GM21423 (cell line): ENCODE data around the gene ARHGAP26.
A peak's percentile ranks its signal among the peaks of the same experiment; 100 is the strongest.

Experiments
- ATAC-seq: cut with Tn5 transposase; IDR thresholded peaks from one replicate; pipeline ENCODE4 v1.9.1; 2021; ENCODE audit warnings: mild to moderate bottlenecking, moderate library complexity; ENCODE audit not compliant: unreplicated experiment

ARHGAP26 gene

DNA sequence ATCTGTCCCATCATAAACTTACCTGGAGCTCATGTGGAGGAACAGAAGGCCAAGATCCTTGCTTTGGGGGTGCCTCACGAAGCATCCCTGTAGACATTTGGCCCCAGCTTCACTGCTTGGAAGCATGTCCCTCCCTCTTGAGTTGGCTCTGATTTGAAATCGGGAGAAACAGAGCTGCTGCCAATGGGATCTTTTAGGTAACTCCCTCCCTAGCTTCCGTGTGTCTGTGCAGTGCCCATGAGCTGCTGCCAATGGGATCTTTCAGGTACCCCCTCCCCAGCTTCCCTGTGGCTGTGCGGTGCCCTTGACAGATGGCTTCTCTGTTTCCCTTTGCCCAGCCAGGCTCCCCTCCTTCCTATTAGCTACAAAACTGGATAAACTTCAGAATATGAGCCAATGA is 455.3 kb downstream of the ARHGAP26 start:
- no peak for ATAC-seq

DNA sequence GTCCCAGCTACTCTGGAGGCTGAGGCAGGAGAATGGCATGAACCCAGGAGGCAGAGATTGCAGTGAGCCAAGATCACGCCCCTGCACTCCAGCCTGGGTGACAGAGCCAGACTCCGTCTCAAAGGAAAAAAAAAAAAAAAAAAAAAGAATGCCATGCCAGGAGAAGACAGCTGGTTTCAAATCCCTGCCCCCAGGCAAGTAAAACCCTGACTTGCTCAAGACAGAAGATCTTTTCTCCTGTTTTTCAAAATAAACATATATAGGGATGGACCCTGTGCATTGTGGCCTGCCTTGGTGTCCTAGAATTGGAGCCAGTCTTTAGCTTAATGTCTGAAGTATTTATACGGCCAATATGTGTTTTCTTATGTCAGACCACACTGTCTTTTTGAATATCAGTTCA is 456.2 kb downstream of the ARHGAP26 start:
- no peak for ATAC-seq

DNA sequence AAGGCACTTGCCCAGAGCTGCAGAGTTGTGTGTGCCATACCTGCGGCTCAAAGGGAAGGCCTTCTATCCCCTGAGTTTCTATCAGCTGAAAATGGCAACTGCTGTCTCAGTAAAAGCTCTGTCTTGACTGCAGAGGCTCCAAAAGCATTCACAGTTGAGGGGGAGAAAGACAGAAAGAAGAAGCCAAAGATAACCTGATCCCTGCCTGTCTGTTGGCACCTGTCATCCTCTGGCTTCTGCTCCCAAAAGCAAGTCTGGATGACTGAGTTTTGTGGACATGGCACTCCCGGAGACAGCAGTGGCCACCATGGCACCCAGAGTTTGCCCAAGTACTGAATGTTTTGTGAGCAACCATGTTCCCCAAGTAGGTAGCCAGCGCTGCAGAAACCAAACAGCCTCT is 456.7 kb downstream of the ARHGAP26 start:
- ATAC-seq = no peak

DNA sequence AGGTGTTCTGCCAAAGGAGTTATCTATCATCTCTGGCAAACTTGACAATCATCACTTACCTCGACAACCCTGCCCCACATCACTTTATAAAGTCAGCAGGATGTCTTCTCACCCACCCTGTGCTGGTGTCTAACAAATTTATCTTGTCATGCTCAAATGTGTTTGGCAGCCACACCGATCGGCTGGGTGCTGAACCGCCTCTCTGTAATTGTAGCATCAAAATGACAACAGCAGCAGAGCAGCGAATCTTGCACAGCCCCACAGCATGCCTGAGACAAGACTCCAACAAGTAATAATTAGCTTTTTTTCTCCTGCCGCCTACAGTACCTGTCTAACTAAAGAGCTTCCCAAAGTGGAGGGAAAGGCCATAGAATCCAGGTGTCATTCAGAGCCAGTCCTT is 457.1 kb downstream of the ARHGAP26 start:
- no peak for ATAC-seq

DNA sequence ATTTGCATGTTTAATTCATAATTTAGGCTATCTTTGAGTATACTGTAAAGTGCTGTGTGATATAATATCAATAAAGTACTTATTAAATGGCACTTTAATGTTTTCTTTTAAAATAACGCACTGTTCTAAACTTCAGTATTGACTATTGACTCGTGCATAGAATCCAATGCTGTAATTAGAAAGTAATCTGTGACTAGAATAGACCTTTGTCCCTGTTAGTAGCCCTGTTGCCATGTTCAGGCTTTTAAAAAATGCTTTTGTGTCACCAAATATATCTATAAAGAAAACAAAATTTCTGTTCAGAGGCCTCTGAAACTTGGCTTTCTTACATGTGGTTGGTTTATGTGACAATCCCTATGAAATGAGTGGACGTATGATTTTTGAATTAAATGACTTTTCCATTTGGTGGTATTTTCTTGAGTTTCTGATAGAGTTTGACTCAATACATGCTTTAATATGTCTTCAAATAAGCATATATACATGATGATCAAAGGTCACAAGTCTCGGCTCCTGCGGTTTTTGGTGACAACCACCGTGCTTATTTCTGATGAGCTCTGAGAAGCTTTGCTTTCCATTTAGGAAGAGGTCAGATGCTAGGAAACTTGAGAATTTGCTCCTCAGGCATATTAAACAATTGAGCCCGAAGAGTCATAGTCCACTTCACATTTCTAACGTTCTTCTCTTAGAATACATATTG is 458.6 kb downstream of the ARHGAP26 start:
- ATAC-seq = no peak

DNA sequence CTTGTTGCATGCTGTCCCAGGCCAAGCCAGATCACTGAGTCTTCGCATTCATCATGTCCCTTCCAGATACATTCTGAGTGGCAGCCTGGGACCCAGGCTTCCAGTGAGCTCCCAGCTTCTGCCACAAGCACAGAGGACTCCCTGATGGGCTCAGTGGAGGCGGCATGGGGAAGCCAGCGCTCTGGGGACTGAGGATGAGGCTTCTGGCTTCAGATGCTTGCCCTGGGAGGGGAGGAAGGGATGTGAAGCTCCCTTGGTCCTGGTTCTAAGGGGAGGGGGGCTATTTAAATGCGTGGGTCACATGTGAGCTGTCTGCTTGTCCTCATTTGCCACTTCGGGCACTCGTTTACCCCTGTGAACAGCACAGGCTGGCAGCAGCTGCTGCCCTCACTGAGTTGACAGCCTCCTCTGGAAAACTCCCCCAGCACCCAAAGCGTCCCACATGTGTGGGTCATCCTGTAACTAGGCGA is 459.3 kb downstream of the ARHGAP26 start:
- ATAC-seq = peak; percentile 31

DNA sequence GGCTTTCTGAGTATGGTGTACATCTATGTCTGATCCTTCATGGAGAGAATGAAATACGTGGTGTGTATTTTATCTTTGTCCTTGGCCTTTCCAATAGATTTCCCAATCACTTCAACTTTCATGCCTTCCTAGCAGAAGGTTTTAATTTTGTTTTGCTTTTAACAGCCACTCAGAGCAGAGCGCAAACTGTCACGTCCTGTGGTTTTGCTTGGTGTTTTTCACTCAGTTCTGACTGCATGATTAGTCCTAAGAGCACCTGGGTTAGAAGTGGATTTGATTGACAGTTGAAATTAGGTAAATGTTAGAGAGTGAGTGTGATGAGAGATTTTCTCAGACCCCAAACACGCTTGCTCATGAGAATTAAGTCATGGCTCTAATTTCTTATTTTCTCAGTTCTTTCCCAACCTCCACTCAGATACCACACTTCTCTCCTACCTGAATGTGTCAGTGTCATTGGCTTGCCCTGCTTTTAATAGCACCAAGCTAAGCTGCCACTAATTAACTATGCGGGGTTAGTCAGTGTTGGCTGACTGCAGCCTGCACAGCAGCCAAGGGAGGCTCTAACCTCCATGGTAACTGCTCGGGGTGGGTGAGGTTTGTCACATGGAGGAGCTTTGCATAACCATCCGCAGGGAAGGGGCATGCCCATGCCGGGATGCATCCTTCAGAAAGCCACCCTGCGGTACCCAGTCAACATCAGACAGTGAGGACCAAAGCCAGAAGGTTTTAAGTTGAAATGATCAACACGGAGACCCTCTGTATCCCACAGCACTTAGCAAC is 459.9 kb downstream of the ARHGAP26 start:
- ATAC-seq = peak; percentile 84

DNA sequence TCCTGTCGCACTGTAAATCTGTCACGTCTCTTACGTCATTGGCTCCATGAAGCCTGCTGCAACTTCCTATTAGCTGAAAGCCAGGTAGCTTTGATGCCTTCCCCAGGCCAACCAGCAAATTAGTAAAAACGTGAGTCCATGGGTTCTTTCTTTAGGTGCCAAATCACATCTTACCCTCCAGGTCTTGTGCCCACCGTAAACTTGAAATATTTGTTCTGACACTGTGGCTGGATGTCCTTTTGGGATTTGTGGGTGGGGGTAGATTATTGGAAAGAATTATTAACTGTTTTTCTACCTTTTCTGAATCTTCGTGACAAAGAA is 460.5 kb downstream of the ARHGAP26 start:
- no peak for ATAC-seq

DNA sequence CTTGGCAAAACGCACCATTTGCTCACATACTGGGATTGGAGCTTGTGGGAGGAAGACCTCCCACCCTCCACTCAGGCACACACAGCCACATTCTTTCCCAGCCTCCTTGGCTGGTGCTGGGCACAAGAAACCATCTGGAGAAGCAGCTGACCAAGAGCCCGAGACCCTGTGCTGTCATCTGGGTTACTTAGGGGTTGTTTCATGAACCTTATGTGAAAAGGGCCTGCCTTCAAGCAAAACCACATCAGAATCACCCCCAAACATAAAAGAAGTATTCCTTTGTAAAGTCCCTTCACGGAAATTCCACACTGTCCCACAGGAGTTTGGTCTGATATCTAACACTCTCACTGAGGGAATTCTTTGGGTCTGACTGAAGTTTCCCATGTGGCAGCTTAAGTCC is 461.2 kb downstream of the ARHGAP26 start:
- no peak for ATAC-seq

DNA sequence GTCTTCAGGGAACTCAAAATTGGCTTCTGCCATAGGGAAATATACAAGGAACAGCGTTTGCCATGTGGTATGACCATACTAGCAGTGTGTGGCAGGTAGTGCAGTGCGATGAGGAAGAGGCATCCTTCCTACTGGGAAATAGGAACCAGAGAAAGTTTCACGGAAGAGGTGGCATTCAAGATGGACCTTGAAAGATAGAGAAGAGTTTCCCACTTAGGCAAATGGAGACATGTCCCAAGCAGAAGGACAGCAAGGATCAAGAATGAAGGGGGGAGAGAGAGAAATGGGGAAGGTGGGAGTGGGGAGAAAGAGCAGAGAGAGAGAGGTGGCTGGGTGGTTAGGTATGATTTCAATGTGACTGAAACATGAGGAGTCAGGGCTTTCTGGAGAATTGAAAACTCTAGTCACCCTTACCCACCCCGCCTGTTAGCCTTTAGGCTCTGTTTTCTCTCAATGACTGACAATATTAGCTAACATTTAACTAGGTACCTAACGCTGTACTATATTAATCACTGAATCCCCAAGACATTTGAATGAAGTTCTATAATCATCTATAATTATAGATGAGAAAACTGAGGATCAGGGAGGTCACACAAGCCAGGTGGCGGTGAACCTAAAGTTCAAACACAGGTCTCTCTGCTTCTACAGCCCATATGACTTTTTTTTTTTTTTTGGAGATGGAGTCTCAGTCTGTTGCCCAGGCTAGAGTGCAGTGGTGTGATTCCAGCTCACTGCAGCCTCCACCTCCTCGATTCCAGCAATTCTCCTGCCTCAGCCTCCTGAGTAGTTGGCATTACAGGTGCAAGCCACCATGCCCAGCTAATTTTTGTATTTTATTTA is 462.0 kb downstream of the ARHGAP26 start:
- peak; percentile 32 for ATAC-seq

DNA sequence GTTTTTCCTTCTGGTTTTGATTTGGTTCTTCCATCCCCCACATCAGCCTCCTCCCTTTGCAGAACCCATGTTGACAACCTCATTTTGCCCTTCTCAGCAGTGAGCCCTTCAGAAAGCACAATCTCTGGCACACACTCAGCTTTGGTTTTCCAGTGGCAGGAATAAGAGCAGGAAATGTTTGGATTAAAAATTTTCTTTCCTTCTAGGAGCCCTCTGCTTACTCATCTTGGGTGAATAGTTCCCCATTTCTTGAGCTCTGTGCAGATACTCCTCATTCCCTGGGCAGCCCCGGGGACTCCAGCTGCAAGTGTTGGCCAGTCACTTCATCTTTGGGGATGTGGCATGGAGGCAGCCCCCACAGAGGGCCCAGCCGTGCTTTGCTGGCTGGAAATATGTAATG is 462.9 kb downstream of the ARHGAP26 start:
- no peak for ATAC-seq

DNA sequence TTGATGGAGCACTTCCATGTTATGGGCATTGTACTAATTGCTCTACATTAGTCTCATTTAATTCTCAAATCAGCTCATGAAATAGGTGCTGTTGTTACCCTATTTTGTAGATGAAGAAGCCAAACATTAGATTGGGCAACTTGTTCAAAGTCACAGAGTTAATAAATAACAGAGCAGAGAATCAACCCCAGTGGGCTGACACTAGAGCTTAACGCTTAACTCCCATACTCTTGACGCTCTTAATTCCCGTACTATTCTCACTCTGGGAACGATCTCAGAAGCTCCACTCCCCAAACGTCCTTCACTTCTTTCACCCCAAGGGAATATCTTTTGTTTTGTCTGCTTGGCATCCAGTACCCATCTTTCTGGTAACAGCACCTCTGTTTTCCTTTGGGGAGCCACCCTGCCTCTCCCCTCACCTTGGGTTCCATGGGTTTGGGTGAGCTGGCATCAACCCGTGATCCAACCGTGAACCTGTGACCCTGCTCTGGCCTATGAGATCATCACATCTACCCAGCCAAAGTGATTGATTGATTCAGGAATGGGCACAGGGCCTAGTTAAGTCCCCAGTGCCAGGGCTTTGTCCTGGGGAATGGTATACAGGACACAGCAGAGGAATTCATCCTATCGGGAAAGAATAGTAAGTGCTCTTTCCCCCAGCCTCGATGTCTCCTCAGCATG is 464.1 kb downstream of the ARHGAP26 start:
- ATAC-seq = no peak

DNA sequence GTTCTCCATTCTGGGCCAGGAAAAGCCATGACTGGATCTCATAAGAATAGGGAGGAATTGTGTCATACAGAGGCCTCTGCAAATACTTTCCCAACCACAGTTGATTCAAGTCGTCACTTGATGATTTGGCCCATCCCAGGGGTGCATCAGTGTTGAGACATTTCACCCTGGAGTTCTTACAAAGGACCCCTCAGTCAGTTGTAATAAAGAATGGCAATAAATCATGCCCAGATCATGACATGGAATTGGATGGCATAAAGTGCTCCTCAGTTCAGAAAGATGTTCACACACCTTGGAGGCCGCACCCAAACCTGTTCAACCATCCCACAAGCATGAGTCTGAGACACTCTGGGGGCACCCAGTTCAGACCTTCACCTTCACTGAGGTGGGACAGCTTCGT is 465.2 kb downstream of the ARHGAP26 start:
- no peak for ATAC-seq

DNA sequence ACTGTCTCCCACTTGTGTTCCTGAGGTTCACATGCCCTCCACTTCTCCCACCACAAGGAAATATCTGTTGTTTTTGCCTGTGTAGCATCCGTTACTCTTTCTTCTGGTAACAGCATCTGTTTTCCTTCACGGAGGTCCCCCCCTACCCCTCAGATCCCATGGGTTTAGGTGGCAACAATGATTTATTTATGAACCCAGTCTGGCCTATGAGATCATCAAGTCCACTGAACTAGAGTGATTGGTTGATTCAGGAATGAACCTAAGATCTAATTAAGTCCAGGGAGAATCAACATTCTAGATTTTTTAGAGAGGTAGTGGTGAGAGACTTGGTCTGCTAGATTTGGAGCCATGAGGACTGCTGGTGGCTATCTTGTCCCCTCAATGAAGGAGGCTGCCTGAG is 466.5 kb downstream of the ARHGAP26 start:
- ATAC-seq = no peak

DNA sequence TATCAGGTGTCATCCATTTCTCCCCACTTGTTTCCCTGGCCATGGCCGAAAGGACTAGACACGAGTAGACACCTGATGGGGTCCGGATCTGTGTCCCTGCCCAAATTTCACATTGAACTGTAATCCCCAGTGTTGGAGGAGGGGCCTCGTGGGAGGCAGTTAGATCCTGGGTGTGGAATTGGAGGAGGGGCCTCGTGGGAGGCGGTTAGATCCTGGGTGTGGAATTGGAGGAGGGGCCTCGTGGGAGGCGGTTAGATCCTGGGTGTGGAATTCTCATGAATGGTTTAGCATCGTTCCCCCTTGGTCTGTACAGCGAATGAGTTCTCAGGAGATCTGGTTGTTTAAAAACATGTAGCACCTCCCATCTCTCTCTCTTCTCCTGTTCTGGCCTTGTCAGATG is 467.5 kb downstream of the ARHGAP26 start:
- ATAC-seq = no peak

DNA sequence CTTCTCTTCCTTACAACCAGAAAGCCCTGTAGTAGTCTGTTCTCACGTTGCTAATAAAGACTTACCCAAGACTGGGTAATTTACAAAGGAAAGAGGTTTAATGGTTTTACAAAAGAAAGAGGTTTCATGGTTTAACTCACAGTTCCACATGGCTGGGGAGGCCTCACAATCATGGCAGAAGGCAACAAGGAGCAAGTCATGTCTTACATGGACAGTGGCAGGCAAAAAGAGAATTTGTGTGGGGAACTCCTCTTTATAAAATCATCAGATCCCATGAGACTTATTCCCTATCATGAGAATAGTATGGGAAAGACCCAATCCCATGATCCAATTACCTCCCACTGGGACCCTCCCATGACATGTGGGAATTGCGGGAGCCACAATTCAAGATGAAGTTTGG is 468.4 kb downstream of the ARHGAP26 start:
- ATAC-seq = no peak

DNA sequence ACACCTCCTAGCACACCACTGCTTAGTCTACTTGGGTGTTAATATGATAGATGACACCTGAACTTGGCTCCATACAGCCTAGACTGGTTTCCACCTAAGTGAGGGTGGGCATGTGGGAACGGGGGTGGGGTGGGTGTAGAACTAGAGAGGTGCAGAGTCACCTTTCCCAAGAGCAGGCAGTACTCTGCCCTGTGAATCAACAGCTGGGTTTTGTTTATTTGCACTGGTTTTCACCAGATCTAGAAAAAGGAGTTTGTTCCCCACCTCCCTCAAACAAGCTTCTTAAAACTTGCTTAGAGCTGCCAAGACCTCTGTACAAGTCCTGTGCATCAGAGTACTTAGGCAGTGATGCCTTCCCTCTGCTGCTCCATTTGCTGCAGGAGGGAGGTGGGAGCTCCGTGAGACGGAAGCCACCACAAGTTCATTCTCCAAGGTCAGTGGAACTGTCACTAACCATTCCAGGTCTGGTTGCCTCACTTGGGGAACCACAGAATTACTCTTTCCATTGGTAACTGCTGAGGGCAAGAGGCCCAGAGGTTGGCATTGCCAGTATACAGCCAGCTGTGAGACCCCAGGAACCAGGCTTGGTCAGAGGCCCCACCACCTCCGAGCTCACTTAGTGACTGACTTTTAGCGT is 469.8 kb downstream of the ARHGAP26 start:
- ATAC-seq = no peak

DNA sequence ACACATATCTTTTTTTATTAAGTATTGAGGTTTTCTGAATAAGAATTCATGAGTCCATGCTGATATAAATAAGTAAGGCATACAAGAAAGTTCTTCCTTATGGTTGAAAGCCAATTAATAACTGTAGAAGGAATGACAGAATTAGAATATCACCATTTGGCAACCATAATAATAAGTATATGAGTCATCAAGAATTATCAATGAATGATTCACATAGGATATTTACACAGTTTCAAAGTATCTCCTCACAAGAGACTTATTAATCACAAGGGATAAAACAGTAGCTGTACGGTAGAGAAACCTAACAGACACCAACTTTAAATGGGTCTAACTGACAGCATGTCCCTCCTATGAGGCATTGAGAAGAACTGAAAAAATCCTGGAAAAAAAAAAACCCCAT is 471.7 kb downstream of the ARHGAP26 start:
- no peak for ATAC-seq

DNA sequence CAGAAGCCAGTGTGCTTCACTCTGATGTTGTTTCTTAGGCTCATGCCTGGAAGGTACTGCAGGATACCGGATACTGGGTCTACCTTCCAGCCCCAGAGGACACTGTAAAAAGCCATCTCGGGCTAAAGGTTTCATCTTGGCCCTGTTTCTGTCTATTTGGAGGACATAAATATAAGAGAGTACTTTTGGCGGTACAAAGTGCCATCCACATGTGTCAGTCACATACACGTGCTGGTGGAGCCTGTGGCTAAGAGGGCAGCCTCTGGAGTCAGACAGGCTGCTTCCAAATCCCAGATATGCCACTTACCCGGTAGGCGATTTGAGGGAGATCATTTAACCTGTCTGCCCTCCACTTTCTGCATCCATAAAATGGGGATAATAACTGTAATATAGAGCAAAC is 472.9 kb downstream of the ARHGAP26 start:
- no peak for ATAC-seq

DNA sequence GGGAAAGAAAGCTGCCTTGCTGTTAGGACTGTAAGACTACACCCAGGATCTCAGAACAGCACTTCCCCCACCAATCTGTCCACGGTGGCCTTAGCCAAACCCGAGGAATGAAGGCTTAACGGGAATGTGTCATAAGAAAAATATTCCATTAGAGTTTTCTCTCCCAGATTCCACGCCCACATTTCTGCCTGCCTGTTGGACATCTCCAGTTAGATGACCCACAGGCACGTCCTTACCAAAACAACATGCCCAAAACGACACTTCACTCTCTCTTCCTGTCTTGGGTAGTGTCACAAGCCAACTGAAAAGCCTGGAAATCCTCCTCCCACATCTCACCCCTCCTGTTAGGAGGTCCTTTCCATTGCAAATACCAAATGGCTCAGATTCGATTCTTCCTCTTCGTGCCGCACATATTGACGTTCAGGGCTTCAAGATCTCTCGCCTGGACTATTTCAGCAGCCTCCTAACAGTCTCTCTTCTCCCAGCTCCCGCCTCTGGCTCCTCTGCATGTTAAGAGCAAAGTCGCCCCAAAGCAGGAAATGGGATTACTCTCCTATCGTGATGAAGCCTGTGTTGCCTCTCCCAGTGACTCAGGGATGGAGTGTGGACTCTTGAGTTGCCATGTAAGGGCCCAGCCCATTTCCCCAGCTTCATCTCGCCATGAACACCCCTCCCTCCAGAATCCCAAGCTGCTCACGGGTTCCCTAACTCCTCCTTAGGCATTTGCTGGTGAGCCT is 474.0 kb downstream of the ARHGAP26 start:
- no peak for ATAC-seq
